Measurements from ENCODE around the gene ZMYND10. TPM values are rescaled to one million over a fixed set of nuclear protein-coding genes. Genes with fewer than 3 reads are reported as not detected.
A peak's percentile ranks its signal among the peaks of the same experiment; 100 is the strongest.

Gene ZMYND10
- total RNA-seq, 4 donors from 2014 or later, result not detected

GRCh38 chr3:50373146-50374051 is 27.9 kb upstream of the ZMYND10 start:
- H3K9me3 ChIP-seq, result no peaks in the 10 kb centered on the region
- no peak for TF ChIP-seq EP300 (IDR thresholded peaks at IDR 0.05; ENCODE audit: low read depth)
- TF ChIP-seq POLR2AphosphoS5 (IDR thresholded peaks at IDR 0.05), result no peak
- TF ChIP-seq CTCF (IDR thresholded peaks at IDR 0.05), result no peak
- TF ChIP-seq POLR2A (IDR thresholded peaks at IDR 0.05), result no peak
- intact Hi-C loops (cut with DNase I; ENCODE audit: low total_unique reads) (loop anchor here (10.0 kb wide), 1 partner anchor 171 kb away; no protein-coding TSS in a partner anchor), in situ Hi-C loops (cut with MboI; ENCODE audit: low pct_ligation_motif_present in 1 of 4, low pct_unique_long_range_greater_than_20kb in 1 of 4, low sequenced_read_pairs in 3 of 4) (loop anchor here in 1 of 4 donors (25.0 kb wide), 1 partner anchor 189 kb away; the partner anchor contains the start of genes C3orf18 and HEMK1)
- H3K27me3 ChIP-seq, result peaks cover 4% of the 10 kb centered on the region
- peaks cover 0 to 9% (median 0%) of the 10 kb centered on the region in 4 donors for H3K4me1 ChIP-seq
- DNase-seq, result no peak
- no peak overlapping the region for H3K4me3 ChIP-seq
- 29 to 57% methylated on average over 4 to 11 of the region's 12 CpGs for WGBS, 2 donors (ENCODE audit: low coverage in 1 of 2)
- no peak overlapping the region for H3K27ac ChIP-seq
- no peaks in the 10 kb centered on the region for H3K36me3 ChIP-seq

GRCh38 chr3:50372349-50372748 is 26.8 kb upstream of the ZMYND10 start:
- 45% methylated on average over 8 of the region's 8 CpGs; no CpG with 5 or more reads in 1 of the 2 donors for WGBS, 2 donors (ENCODE audit: low coverage in 1 of 2)

GRCh38 chr3:50371133-50371685 is 25.7 kb upstream of the ZMYND10 start:
- intact Hi-C loops (cut with DNase I; ENCODE audit: low total_unique reads), result loop anchor here (10.0 kb wide), 1 partner anchor 174 kb away; no protein-coding TSS in a partner anchor
- in situ Hi-C loops (cut with MboI; ENCODE audit: low pct_ligation_motif_present in 1 of 4, low pct_unique_long_range_greater_than_20kb in 1 of 4, low sequenced_read_pairs in 3 of 4), result loop anchor here in 1 of 4 donors (25.0 kb wide), 1 partner anchor 191 kb away; the partner anchor contains the start of genes C3orf18 and HEMK1
- Histone ChIP-seq H3K4me1 (peaks cover 0 to 9% (median 0%) of the 10 kb centered on the region in 4 donors), H3K36me3 (no peaks in the 10 kb centered on the region), H3K9me3 (no peaks in the 10 kb centered on the region), H3K27ac (no peak overlapping the region), H3K4me3 (no peak overlapping the region), H3K27me3 (peaks cover 4% of the 10 kb centered on the region)
- TF ChIP-seq POLR2A (IDR thresholded peaks at IDR 0.05), result no peak
- no peak for TF ChIP-seq CTCF (IDR thresholded peaks at IDR 0.05)
- no peak for TF ChIP-seq EP300 (IDR thresholded peaks at IDR 0.05; ENCODE audit: low read depth)
- TF ChIP-seq POLR2AphosphoS5 (IDR thresholded peaks at IDR 0.05), result no peak
- DNase-seq, result no peak
- 86% methylated on average over 2 of the region's 3 CpGs; no CpG with 5 or more reads in 1 of the 2 donors for WGBS, 2 donors (ENCODE audit: low coverage in 1 of 2)

More at GRCh38 chr3:50372349-50372748, 26.8 kb upstream of the ZMYND10 start:
- Histone ChIP-seq H3K36me3 (no peaks in the 10 kb centered on the region), H3K9me3 (no peaks in the 10 kb centered on the region), H3K27ac (no peak overlapping the region), H3K4me3 (no peak overlapping the region), H3K27me3 (peaks cover 4% of the 10 kb centered on the region), H3K4me1 (peaks cover 0 to 9% (median 0%) of the 10 kb centered on the region in 4 donors)
- in situ Hi-C loops (cut with MboI; ENCODE audit: low pct_ligation_motif_present in 1 of 4, low pct_unique_long_range_greater_than_20kb in 1 of 4, low sequenced_read_pairs in 3 of 4), result loop anchor here in 1 of 4 donors (25.0 kb wide), 1 partner anchor 190 kb away; the partner anchor contains the start of genes C3orf18 and HEMK1
- DNase-seq, result peak; percentile 75
- intact Hi-C loops (cut with DNase I; ENCODE audit: low total_unique reads), result loop anchor here (10.0 kb wide), 1 partner anchor 172 kb away; no protein-coding TSS in a partner anchor
- TF ChIP-seq CTCF (IDR thresholded peaks at IDR 0.05), result no peak
- no peak for TF ChIP-seq POLR2AphosphoS5 (IDR thresholded peaks at IDR 0.05)
- no peak for TF ChIP-seq POLR2A (IDR thresholded peaks at IDR 0.05)
- TF ChIP-seq EP300 (IDR thresholded peaks at IDR 0.05; ENCODE audit: low read depth), result no peak

- intact Hi-C loops (cut with DNase I; ENCODE audit: low total_unique reads) (loop anchor here (10.0 kb wide), 1 partner anchor 174 kb away; no protein-coding TSS in a partner anchor), in situ Hi-C loops (cut with MboI; ENCODE audit: low pct_ligation_motif_present in 1 of 4, low pct_unique_long_range_greater_than_20kb in 1 of 4, low sequenced_read_pairs in 3 of 4) (loop anchor here in 1 of 4 donors (25.0 kb wide), 1 partner anchor 192 kb away; the partner anchor contains the start of genes C3orf18 and HEMK1)
- no peak for TF ChIP-seq POLR2A (IDR thresholded peaks at IDR 0.05)
- no peak for TF ChIP-seq EP300 (IDR thresholded peaks at IDR 0.05; ENCODE audit: low read depth)
- no peak for TF ChIP-seq POLR2AphosphoS5 (IDR thresholded peaks at IDR 0.05)
- TF ChIP-seq CTCF (IDR thresholded peaks at IDR 0.05), result no peak
- no peak for DNase-seq
- Histone ChIP-seq H3K4me3 (no peak overlapping the region), H3K27me3 (peaks cover 4% of the 10 kb centered on the region), H3K9me3 (no peaks in the 10 kb centered on the region), H3K27ac (no peak overlapping the region), H3K36me3 (no peaks in the 10 kb centered on the region), H3K4me1 (peaks cover 0 to 13% (median 2%) of the 10 kb centered on the region in 4 donors)
- 48% methylated on average over 14 of the region's 14 CpGs; no CpG with 5 or more reads in 1 of the 2 donors for WGBS, 2 donors (ENCODE audit: low coverage in 1 of 2)
Measured at GRCh38 chr3:50370594-50370993, 25.1 kb upstream of the ZMYND10 start.
